MM.1S (cell line): ENCODE measurements around the gene SUGT1.
"Not testable (repeated sequence)": the region's sequence is repeated elsewhere in the genome, so short reads cannot be mapped to it uniquely, and the experiment has no call there.

ENCODE experiments used
- DNase-seq: peaks from one replicate; pipeline ENCODE4 v3.0.0-alpha.2; 2015
- H2AFZ ChIP-seq: fragments of 300-600 bp; sonication (generic); 2 replicates; pipeline ENCODE4 v1.6.0; 2016; ENCODE audit warnings: antibody characterized with exemption, low read length
- H3F3A ChIP-seq: fragments of 300-600 bp; sonication (generic); 2 replicates; pipeline ENCODE4 v1.6.1; 2016; ENCODE audit warnings: mild to moderate bottlenecking, antibody characterized with exemption, low read length, moderate library complexity, mixed read lengths; ENCODE audit not compliant: insufficient read depth
- H3K27ac ChIP-seq: fragments of 300-600 bp; sonication (generic); 2 replicates; pipeline ENCODE4 v1.5.1; 2016; ENCODE audit warnings: mild to moderate bottlenecking, low read length
- H3K27me3 ChIP-seq: fragments of 300-600 bp; sonication (generic); replicated peaks from 2 replicates; pipeline ENCODE4 v1.6.0; 2016; ENCODE audit warnings: low read length; ENCODE audit not compliant: insufficient read depth
- H3K36me3 ChIP-seq: fragments of 300-600 bp; sonication (generic); replicated peaks from 2 replicates; pipeline ENCODE4 v1.6.1; 2016; ENCODE audit warnings: mild to moderate bottlenecking, low read length, mixed read lengths; ENCODE audit not compliant: insufficient read depth
- H3K4me1 ChIP-seq: fragments of 300-600 bp; sonication (generic); 2 replicates; pipeline ENCODE4 v1.6.1; 2016; ENCODE audit warnings: low read length, mixed read lengths
- H3K4me2 ChIP-seq: fragments of 300-600 bp; sonication (generic); 2 replicates; pipeline ENCODE4 v1.6.0; 2016; ENCODE audit warnings: low read depth, low read length
- H3K4me3 ChIP-seq: fragments of 300-600 bp; sonication (generic); 2 replicates; pipeline ENCODE4 v1.5.1; 2016; ENCODE audit warnings: low read length, mixed read lengths
- H3K79me2 ChIP-seq: fragments of 300-600 bp; sonication (generic); 2 replicates; pipeline ENCODE4 v1.6.1; 2016; ENCODE audit warnings: mixed run types, low read length, mixed read lengths
- H3K9ac ChIP-seq: fragments of 300-600 bp; sonication (generic); 2 replicates; pipeline ENCODE4 v1.6.1; 2016; ENCODE audit warnings: low read length, mixed read lengths
- H3K9me2 ChIP-seq: fragments of 300-600 bp; sonication (generic); replicated peaks from 2 replicates; pipeline ENCODE4 v1.6.1; 2016; ENCODE audit warnings: mild to moderate bottlenecking, low read length, mixed read lengths; ENCODE audit not compliant: insufficient read depth
- H3K9me3 ChIP-seq: fragments of 300-600 bp; sonication (generic); replicated peaks from 2 replicates; pipeline ENCODE4 v1.6.1; 2016; ENCODE audit warnings: mild to moderate bottlenecking, low read length, mixed read lengths; ENCODE audit not compliant: insufficient read depth
- H4K20me1 ChIP-seq: fragments of 300-600 bp; sonication (generic); 2 replicates; pipeline ENCODE4 v1.6.1; 2016; ENCODE audit warnings: mild to moderate bottlenecking, low read length, moderate library complexity, mixed read lengths; ENCODE audit not compliant: insufficient read depth
- CTCF ChIP-seq: fragments of 300-600 bp; sonication (generic); IDR thresholded peaks from 2 replicates; pipeline ENCODE4 v1.5.1; 2016; ENCODE audit warnings: antibody characterized with exemption, low read length, mixed read lengths
- EZH2 ChIP-seq: fragments of 300-600 bp; sonication (generic); optimal IDR thresholded peaks from 2 replicates; pipeline ENCODE3; 2017; ENCODE audit warnings: low read depth, mild to moderate bottlenecking, antibody characterized with exemption, low read length, mixed read lengths
- EZH2phosphoT487 ChIP-seq: fragments of 300-600 bp; sonication (generic); IDR thresholded peaks from 2 replicates; pipeline ENCODE4 v1.6.1; 2018; ENCODE audit warnings: antibody characterized with exemption, low read length

SUGT1 gene

GRCh38 chr13:52670726-52671125 lies 18.1 kb downstream of the SUGT1 start:
- Histone ChIP-seq H3K4me1 (no peaks in the 10 kb centered on the region), H3K27me3 (no peaks in the 10 kb centered on the region), H3K4me3 (no peak overlapping the region), H3K9me2 (no peaks in the 10 kb centered on the region), H3F3A (no peaks in the 10 kb centered on the region), H3K79me2 (no peaks in the 10 kb centered on the region), H3K9me3 (no peaks in the 10 kb centered on the region), H2AFZ (no peak overlapping the region), H3K27ac (no peak overlapping the region), H3K36me3 (no peaks in the 10 kb centered on the region), H4K20me1 (no peaks in the 10 kb centered on the region), H3K9ac (no peak overlapping the region), H3K4me2 (no peak overlapping the region)
- TF ChIP-seq CTCF (no peak), EZH2 (no peak), EZH2phosphoT487 (no peak)
- DNase-seq, result no peak

GRCh38 chr13:52673465-52673864 lies 20.8 kb downstream of the SUGT1 start:
- Histone ChIP-seq H3K4me1 (no peaks in the 10 kb centered on the region), H3K9me3 (no peaks in the 10 kb centered on the region), H4K20me1 (no peaks in the 10 kb centered on the region), H3F3A (no peaks in the 10 kb centered on the region), H3K36me3 (no peaks in the 10 kb centered on the region), H3K9me2 (no peaks in the 10 kb centered on the region), H3K4me3 (no peak overlapping the region), H3K27me3 (no peaks in the 10 kb centered on the region), H3K9ac (no peak overlapping the region), H3K4me2 (no peak overlapping the region), H3K79me2 (no peaks in the 10 kb centered on the region), H3K27ac (no peak overlapping the region), H2AFZ (no peak overlapping the region)
- DNase-seq, result no peak
- TF ChIP-seq EZH2phosphoT487 (no peak), EZH2 (no peak), CTCF (no peak)

- H3K79me2 ChIP-seq, result no peaks in the 10 kb centered on the region
- H3K4me2 ChIP-seq, result no peak overlapping the region
- no peaks in the 10 kb centered on the region for H3K36me3 ChIP-seq
- H3K9me2 ChIP-seq, result no peaks in the 10 kb centered on the region
- H3K9me3 ChIP-seq, result no peaks in the 10 kb centered on the region
- no peak for DNase-seq
- no peaks in the 10 kb centered on the region for H4K20me1 ChIP-seq
- TF ChIP-seq EZH2 (no peak), EZH2phosphoT487 (no peak), CTCF (no peak)
- H3K4me1 ChIP-seq, result no peaks in the 10 kb centered on the region
- H2AFZ ChIP-seq, result no peak overlapping the region
- H3K4me3 ChIP-seq, result no peak overlapping the region
- H3F3A ChIP-seq, result no peaks in the 10 kb centered on the region
- no peak overlapping the region for H3K27ac ChIP-seq
- no peaks in the 10 kb centered on the region for H3K27me3 ChIP-seq
- no peak overlapping the region for H3K9ac ChIP-seq
These were observed 25.2 kb downstream of the SUGT1 start for GRCh38 chr13:52677823-52678222.

DNA sequence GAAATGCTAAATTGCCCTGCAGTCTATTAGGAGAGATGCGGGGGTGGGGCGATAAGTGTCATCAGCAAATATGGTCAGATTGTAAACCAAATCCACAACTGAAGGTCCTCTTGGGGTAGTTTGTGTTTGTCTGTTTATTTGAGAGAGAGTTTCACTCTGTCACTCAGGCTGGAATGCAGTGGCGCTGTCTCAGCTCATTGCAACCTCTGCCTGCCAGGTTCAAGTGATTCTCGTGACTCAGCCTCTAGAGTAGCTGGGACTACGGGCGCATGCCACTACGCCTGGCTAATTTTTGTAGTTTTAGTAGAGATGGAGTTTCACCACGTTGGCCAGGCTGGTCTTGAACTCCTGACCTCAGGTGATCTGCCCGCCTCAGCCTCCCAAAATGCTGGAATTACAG lies 33.2 kb downstream of the SUGT1 start:
- not testable (repeated sequence) for DNase-seq, H3K9me3 ChIP-seq, H3K9ac ChIP-seq, H3K79me2 ChIP-seq, H3K27ac ChIP-seq, H3K4me2 ChIP-seq, H3F3A ChIP-seq, H2AFZ ChIP-seq, H3K4me3 ChIP-seq, H3K9me2 ChIP-seq, H3K4me1 ChIP-seq, H3K36me3 ChIP-seq, H4K20me1 ChIP-seq, H3K27me3 ChIP-seq
